ENCODE measurements around the gene SLC22A9.
"Not testable (repeated sequence)": the region's sequence is repeated elsewhere in the genome, so short reads cannot be mapped to it uniquely, and the experiment has no call there.

SLC22A9 gene

DNA sequence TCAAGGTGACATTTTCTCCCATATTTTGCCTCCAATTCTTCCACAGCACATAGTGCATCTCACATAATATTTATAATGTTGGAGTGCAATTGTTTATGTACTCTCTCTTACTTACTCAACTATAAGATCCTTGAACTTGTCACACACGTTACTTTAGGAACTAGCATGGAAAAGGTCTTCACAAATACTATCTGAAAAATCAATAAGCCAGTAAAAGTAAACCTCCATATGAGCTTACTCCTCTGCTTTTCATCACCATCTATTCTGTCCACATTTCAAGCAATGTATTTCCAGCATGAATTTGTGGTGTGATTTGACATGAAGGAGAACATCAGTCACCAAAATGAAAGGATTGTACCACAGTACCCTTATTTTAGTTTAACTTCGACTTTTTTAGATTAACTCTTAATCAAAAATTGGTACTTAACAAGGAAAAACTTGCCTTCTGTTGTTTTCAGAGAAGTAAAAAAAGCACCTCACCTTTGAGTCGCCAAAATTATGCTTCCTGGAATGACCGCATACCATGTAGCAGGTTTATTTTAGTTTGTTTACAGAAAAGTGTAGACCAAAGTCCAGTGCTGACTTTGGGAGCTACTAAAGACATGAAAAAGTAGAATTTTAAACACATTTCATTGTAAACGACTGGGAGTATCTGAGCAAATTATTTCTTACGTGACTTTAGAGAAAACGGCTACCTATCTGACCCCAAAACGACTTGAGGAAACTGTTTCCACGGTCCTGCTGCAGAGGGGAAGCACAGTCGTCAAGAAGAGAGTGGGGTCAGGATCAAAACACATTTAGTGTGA, at the start of gene SLC22A9:
SLC22A9 (plus strand) TSS at position 621 of the 806 bp plus-strand sequence. CDS start 272 bp downstream, outside the sequence.
- no peak for DNase-seq (ENCODE audit: low read depth, low spot score)

DNA sequence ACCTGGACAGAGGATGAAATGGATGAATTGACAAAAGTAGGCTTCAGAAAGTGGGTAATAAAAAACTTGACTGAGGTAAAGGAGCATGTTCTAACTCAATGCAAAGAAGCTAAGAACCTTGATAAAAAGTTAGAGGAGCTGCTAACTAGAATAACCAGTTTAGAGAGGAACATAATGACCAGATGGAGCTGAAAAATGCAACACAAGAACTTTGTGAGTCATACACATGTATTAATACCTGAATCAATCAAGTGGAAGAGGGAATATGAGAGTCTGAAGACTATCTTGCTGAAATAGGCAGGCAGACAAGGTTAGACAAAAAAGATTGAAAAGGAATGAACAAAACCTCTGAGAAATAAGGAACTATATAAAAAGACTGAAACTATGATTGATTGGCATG, 47.9 kb upstream of the SLC22A9 start:
- no peak for DNase-seq (ENCODE audit: low read depth, low spot score)

DNA sequence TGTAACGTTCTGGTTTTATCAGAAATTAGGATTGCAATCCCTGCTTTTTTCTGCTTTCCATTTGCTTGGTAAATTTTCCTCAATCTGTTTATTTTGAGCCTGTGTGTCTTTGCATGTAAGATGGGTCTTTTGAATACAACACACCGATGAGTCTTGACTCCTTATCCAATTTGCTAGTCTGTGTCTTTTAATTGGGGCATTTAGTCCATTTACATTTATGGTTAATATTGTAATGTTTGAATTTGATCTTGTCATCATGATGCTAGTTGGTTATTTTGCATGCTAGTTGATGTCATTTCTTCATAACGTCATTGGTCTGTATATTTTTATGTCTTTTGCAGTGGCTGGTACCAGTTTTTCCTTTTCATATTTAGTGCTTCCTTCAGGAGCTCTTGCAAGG, 34.5 kb upstream of the SLC22A9 start:
- not testable (repeated sequence) for DNase-seq (ENCODE audit: low read depth, low spot score)

DNA sequence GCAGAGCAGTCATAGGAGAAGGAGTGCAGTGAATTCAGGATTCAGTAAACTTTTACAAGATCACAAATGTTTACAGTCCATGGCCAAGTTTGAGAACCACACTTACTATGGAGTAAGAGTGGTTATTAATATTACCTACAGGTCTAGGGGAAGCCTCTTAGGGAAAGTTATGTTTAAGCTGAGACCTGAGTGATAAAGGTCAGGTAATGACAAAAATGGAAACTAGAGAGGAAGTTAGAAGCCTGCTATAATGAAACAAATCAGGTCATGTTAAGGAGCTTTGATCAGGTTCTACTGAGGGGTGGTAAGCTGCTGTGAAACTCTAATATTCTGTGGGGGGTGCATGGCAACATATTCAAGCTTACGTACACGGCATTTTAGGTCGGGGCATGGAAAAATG, 32.5 kb upstream of the SLC22A9 start:
- no peak for DNase-seq (ENCODE audit: low read depth, low spot score)

DNA sequence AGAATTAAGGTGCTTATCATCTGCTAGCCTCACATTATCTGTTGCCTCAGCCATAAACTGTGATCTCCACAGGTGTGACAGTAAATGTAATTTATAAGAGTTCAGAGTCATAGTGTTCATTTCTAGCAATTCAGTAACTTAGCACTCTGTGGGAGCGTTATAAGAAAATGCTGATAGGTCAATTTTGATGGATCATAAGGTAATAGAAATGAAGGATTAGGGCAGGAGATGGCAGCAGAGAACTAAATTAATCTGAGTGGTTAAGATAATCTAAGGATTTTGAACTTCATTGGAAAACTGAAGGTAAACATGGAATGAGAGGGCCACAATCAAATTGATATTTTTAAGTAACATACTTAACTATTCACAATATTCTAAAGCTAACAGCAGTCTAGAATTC, 26.5 kb upstream of the SLC22A9 start:
- DNase-seq (ENCODE audit: low read depth, low spot score): no peak

DNA sequence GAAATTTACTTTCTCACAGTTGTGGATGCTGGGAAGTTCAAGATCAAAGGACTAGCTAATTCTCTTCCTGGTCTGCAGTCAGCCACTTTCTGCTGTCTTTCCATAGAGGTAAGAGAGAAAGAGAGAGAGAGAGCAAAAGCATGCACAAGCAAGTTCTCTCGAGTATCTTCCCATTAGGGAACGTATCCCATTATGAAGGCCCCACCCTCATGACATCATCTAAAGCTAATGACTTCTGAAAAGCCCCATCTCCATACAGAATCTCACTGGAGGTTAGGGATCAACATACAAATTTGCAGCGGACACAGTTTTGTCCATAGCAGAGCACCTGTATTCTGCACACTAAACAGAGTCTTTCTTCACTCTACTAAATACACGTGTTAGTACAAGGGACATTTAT, 17.4 kb upstream of the SLC22A9 start:
- DNase-seq (ENCODE audit: low read depth, low spot score): no peak

DNA sequence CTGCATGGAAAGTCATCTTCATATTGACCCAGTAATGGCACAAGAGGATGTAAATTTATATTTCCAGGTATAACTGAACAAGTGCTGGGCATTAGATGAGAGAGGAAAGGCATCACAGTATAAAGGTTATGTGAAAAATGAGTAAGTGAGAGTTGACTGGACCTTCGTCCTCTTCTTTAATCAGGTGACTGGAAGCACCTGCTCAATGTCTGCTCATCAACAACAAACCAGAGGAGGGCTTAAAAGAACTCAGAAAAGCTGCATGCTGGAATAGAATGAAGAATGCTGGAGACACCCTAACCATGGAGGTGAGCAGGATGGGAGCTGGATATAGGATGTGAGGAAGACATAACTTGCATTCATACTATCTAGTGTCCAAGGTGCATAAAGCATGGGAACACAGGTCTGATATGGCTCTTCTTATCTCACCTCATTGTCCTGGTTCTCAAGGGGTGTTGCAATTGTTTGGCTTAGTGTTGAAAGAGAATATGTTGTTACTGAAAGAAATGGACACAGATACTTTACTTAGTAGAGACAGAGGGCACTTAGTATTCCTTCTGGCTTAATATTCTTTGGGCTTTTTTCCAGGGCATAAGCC, 7.3 kb upstream of the SLC22A9 start:
- no peak for DNase-seq (ENCODE audit: low read depth, low spot score)

DNA sequence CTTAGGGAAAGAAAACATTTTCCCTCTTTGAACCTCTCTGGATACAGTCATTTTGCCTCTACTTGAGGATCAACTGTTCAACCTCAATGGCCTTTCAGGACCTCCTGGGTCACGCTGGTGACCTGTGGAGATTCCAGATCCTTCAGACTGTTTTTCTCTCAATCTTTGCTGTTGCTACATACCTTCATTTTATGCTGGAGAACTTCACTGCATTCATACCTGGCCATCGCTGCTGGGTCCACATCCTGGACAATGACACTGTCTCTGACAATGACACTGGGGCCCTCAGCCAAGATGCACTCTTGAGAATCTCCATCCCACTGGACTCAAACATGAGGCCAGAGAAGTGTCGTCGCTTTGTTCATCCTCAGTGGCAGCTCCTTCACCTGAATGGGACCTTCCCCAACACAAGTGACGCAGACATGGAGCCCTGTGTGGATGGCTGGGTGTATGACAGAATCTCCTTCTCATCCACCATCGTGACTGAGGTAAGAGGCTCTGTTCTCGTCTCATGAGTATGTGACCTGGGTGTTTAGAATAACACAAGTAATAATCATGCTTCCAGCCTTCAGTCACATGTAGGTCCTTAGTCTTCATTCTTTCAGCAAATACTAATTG, 495 bp downstream of the SLC22A9 start:
- DNase-seq (ENCODE audit: low read depth, low spot score): no peak

DNA sequence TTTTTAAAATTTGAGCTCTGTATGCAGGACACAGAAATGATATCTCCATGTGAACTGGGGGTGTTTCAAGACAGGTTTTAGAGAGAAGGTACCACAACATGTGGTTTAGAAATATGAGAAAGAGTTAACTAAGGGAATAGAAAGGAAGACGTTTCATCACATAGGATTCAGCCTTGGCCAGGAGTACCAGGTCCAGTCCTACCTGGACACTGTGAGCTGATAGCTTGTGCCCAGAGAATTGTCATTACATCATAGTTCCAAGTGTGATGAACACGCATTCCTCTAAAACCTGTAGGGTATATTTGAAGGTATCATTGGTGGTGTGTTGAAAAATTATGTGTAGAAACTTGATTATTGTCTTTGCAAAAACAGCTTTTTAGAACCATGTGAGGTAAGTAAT, 1.8 kb downstream of the SLC22A9 start:
- DNase-seq (ENCODE audit: low read depth, low spot score): no peak

DNA sequence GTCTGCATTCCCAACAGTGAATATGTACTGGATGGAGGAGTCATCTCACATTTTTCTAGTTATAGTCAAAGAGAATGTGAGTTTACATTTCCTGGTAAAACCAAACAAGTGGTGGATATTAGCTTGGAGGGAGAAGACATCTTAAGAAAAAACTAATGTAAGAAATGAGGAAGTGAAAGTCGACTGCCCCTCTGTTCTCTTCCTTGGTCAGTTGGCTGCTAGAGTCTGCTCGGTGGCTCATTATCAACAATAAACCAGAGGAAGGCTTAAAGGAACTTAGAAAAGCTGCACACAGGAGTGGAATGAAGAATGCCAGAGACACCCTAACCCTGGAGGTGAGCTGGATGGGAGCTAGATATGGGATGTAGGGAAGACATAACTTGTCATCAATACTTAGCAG, 5.8 kb downstream of the SLC22A9 start:
- DNase-seq (ENCODE audit: low read depth, low spot score): no peak

DNA sequence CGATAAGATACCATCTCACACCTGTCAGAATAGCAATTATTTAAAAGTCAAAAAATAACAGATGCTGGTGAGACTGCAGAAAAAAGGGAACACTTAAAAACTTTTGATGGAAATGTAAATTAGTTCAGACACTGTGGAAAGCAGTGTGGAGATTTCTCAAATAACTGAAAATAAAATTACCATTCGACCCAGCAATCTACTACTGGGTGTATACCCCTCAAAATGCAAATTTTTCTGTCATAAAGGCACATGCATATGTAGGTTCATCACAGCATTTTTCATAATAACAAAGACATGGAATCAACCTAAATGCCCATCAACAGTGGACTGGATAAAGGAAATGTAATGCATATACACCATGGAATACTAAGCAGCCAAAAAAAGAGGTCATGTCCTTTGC, 10.5 kb downstream of the SLC22A9 start:
- no peak for DNase-seq (ENCODE audit: low read depth, low spot score)

DNA sequence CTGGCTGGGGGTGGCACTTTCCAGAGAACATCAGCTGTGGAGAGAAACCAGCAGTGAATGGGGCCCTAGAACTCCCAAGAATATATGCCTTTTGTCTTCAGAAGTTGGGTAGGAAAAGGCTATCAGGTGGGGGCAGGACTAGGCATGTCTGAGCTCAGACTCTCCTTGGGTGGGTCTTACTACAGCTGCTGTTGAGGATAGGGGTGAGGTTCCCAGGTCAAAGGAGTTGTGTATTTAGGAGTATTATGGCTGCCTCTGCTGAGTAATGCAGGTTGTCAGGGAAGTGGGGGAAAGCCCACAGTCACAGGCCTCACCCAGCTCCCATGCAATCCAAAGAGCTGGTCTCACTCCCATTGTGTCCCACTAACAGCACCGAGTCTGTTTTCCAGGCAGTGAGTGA, 26.1 kb downstream of the SLC22A9 start:
- DNase-seq (ENCODE audit: low read depth, low spot score): no peak

DNA sequence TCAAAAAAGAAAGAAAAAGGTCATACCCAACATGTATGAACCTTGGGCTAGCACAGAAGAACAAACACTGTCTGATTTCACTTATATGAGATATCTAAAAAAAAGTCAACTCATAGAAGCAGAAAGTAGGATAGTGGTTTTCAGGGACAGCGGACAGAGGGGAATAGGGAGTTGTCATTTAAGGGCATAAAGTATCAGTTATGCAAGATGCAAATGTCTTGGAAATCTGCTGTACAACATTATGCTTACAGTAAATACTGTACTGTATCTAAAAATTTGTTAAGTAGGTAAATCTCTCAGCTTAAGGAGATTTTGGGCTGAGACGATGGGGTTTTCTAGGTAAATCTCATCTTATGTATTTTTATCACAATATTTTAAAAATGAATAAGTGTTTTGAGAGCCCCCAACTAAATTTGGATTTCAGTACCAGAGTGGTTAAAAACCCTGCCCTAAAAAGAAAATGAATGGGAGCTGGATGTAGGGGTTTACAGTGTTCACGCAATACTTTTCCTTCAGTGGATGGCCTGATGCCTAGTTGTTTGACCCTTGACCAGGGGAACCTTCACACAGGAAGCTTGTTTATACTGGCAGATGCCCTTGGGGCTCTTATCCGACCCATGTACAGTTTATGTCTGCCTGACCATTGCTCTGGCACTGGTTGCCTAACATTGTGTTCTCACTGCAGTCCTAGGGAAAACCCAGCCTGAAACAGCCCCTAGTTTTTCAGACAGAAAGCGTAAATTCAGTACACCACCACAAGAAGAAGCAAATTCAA, 34.8 kb downstream of the SLC22A9 start:
- DNase-seq (ENCODE audit: low read depth, low spot score): no peak

DNA sequence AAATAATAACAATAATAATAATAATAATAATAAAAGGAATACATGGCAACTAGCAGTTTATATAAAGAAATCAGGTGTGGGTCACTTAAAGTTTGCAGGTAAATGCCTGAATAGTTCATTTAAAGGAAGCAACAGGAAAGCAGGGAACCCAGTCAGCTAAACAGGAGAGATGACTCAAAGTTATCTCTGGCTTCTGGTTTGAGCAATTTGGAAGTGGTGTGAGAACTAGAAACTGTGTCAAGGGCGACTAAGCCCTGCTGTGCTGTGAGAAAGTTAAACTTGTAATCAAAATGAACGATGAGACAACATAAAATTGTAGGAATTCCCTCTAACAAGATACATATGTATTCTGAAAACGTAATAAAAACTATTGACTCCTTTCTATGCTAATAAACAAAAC, 35.5 kb downstream of the SLC22A9 start:
- no peak for DNase-seq (ENCODE audit: low read depth, low spot score)

DNA sequence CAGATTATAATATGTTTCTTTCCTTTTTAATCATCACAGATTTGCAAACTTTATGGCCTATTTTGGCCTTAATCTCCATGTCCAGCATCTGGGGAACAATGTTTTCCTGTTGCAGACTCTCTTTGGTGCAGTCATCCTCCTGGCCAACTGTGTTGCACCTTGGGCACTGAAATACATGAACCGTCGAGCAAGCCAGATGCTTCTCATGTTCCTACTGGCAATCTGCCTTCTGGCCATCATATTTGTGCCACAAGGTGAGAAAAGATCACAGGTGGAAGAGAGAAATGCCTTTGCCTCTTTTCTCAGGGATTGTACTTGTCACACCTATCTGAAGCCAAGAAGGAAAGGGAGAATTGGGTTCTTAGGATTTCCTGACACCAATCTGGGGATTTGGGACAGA, 36.9 kb downstream of the SLC22A9 start:
- DNase-seq (ENCODE audit: low read depth, low spot score): no peak

DNA sequence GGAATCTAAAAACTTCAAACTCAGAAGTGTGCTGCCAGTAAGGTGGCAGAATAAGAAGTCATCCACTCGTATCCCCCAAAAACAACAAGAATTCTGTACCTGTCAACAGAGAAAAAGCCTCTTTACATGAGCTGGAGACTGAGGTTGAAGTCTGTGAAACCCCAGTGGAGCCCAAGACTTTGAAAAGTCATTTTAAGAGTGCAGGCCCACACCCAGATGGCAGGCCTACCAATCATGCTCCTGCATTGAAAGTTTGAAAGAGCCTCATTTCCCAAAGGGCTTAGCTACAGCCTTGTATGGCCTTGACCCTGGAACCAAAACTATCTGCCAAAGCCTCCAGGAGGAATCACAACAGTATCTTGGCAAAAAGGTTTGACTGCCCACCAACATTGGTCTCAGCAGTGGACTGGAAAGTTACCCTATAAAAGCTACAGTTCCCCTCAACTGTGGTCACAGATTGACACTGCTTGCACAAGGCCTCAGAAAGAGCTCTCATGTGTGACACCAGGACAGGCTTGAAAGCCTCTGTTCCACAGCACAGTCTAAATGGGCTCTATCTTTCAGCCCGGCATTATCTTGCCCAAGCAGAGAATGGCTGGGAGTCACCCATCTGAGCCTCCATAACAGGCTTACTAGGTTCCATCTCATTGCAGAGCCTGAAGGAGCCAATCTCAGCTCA, 47.7 kb downstream of the SLC22A9 start:
- no peak for DNase-seq (ENCODE audit: low read depth, low spot score)

DNA sequence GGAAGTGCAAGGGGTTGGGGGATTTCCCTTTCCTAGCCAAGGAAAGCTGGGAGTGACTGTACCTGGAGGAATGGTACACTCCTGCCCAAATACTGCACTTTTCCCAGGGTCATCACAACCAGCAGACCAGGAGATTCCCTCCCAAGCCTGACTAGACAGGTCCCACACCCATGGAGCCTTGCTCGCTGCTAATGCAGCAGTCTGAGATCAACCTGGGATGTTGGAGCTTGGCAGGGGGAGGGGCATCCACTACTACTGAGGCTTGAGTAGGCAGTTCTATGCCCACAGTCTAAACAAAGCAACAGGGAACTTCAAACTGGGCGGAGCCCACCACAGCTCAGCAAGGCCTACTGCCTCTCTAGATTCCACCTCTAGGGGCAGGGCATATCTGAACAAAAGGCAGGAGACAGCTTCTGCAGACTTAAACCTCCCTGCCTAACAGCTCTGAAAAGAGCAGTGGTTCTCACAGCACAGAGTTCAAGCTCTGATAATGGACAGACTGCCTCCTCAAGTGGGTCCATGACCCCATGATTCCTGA, 58.5 kb downstream of the SLC22A9 start:
- peak; percentile 43 for DNase-seq (ENCODE audit: low read depth, low spot score)

DNA sequence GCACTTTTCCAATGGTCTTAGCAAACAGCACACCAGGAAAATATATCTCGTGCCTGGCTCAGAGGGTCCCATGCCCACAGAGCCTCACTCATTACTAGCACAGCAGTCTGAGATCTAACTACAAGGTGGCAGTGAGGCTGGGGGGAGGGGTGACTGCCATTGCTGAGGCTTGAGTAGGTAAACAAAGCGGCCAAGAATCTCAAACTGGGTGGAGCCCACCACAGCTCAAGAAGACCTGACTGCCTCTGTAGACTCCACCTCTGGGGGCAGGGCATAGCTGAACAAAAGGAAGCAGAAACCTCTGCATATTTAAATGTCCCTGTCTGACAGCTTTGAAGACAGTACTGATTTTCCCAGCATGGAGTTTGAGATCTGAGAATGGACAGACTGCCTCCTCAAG, 61.1 kb downstream of the SLC22A9 start:
- DNase-seq (ENCODE audit: low read depth, low spot score): peak; percentile 15

DNA sequence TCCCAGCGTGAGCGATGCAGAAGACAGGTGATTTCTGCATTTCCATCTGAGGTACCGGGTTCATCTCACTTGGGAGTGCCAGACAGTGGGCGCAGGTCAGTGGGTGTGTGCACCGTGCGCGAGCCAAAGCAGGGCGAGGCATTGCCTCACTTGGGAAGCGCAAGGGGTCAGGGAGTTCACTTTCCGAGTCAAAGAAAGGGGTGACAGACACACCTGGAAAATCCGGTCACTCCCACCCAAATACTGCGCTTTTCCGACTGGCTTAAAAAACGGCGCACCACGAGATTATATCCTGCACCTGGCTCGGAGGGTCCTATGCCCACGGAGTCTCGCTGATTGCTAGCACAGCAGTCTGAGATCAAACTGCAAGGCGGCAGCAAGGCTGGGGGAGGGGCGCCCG, 65.8 kb downstream of the SLC22A9 start:
- DNase-seq (ENCODE audit: low read depth, low spot score): not testable (repeated sequence)

DNA sequence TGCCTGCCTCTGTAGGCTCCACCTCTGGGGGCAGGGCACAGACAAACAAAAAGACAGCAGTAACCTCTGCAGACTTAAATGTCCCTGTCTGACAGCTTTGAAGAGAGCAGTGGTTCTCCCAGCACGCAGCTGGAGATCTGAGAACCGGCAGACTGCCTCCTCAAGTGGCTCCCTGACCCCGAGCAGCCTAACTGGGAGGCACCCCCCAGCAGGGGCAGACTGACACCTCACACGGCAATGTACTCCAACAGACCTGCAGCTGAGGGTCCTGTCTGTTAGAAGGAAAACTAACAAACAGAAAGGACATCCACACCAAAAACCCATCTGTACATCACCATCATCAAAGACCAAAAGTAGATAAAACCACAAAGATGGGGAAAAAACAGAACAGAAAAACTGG, 66.2 kb downstream of the SLC22A9 start:
- peak; percentile 14 for DNase-seq (ENCODE audit: low read depth, low spot score)

DNA sequence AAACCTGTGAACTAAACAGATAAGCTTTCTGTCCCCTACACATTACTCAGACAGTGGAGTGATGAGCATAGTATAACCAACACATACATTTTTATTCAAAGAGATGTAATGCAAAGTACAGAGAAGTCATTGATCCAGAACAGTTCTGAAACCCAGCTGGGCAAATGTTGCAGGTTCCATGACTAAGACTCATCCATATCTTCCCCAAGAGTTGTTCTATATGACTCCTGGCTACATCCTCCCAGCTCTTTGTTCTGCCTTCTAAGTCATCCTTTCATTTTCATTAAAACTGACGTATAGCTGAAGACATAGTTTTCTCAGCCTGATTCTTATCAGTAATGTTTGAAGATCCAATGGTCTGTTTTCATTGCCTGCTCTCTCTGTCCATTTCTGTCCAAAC, 74.1 kb downstream of the SLC22A9 start:
- DNase-seq (ENCODE audit: low read depth, low spot score): no peak
